Hepatic stellate cell (primary cell): ENCODE data around the gene DNTTIP2.
A peak's percentile ranks its signal among the peaks of the same experiment; 100 is the strongest.
"Not testable (repeated sequence)": the region's sequence is repeated elsewhere in the genome, so short reads cannot be mapped to it uniquely, and the experiment has no call there.

ENCODE experiments used
- DNase-seq: peaks from one replicate; pipeline ENCODE4 v3.0.0; 2011; ENCODE audit warnings: low spot score

Gene DNTTIP2

DNA sequence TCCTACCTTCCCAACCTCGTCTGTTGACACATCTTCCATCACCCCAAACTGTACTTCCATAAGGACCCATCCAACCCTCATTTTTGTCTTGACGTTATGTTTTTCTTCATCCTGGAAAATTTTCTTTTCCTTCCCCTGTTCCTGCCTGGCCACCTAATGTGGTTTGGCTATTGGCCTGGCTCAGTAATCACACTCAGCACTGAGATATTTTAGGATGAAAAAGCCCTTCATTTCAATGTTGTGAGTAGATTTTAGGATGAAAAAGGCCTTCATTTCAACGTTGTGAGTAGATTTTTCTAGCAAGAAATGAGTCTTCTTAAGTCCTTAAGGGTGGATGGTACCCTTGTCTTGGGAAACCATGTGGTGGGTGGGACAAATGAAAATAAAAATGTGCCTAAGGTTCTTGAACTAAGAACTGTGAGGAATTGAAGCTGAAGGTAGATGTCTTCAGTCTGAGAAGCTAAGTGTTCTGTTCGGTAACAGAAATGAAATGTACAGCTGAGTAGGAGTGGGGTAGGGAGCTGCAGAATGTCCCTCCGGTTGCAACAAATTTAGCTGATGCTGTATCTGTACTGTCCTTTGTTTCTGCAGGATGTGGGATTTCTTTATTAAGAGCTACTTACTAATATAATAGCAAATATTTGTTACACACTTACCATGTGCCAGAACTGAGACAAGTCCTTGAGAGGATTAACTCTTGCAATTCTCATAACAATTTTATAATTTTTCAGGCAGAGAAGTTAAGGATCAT lies 36.1 kb downstream of the DNTTIP2 start:
- DNase-seq, result peak; percentile 17

DNA sequence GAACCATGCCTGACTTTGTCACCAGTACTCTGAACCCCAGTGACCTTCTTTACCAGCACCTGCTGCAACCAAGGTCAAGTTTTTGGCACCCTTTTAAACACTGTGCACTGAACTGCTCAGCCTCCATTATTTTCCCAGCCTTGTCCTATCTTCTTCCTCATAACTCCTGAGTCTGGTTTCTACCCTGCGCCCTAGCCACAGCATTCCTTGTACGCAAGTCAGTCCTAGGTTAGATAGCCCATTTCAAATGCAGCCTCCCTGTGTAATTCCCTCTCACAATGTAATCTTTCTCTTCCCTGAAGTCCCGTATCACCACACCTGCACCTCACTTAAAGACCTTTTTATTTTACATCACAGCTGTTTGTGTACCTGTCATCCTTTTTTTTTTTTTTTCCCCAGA lies 37.2 kb downstream of the DNTTIP2 start:
- no peak for DNase-seq

DNA sequence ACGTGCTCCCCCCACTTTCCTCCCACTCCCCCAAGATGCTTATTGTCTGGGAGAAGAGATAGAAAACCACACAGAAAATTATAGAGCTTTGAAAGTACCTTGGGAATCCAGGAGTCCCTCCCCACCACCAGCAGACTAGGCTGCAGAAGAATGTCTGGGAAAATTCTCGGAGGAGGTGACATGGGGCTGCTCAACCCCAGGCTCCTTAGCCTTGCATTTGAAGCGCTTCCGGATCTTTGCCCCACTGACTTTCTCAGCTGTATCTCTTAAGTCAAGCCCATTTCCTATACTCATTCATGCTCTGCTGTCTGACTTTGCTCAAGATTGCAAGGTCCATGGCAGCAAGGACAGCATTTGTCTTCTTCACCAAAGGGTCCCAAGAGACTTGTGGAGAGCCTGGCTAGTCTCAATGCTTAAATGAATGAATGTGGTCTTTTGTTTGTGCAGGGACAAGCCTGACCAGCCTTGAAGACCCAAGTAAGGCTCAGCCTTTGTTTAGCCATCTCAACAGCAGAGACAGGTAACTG lies 38.0 kb downstream of the DNTTIP2 start:
- no peak for DNase-seq

DNA sequence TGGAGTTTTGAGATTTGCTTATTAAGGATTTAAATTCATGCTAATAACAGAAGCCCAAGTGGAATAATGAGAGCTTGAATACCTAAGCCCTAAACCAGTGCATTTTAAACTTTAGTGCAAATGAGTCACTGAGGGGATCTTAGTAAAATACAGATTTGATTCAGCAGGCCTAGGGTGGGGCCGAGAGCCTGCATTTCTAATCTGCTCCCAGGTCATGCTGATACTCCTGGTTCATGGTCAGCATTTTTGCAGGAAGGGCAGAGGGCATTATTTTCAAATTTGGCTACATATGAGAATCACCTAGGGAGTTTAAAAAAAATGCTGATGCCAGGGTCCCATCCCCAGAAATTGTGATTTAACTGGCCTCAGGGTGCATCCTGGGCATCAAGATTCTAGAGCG lies 39.3 kb downstream of the DNTTIP2 start:
- DNase-seq, result no peak

DNA sequence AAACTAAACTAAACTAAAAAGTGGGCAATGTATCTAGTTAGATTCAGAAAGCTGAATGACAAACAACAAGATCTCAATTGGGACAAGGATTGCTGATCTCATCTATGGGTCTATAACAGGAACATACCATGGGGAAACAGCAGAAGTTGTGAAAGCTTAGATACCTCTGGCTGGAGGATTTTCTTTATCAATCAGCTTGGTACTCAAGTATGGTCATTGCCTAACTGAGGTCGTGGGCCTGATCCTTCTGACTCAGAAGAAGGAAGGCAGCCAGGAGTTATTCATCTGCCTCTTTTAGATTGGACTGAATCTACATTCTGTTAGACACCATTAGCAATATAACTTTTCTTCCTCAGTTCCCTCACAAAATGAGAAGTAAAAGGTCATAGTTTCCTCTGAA lies 39.7 kb downstream of the DNTTIP2 start:
- DNase-seq, result peak; percentile 54

DNA sequence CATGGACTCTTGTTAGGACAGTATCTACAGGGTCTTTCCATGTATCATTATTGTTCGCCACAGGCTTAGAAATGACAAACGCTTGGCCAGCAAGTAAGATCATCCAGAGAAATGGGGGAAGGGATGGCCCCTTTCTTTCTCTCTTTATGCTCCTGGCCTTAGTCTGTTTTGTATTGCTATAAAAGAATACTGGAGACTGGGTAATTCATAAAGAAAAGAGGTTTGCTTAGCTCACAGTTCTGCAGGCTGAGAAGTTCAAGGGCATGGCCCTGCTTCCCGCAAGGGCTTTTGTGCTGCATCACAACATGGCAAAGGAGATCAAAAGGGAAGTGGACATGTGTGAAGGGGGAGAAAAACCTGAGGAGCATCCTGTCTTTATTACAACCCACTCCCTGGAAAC lies 41.0 kb downstream of the DNTTIP2 start:
- DNase-seq, result no peak

DNA sequence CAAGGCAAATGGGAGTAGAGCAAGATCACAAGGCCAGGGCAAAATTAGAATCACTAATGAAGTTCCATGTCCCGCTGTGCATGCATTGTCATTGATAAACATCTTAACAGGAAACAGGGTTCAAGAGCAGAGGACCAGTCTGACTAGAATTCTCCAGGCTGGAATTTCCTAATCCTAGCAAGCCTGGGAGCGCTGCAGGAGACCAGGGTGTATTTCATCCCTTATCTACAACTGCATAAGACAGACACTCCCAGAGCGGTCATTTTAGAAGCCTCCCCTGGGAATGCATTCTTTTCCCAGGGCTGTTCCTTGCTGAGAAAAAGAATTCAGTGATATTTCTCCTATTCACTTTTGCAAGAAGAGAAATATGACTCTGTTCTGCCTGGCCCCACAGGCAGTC lies 45.7 kb downstream of the DNTTIP2 start:
- DNase-seq, result not testable (repeated sequence)

DNA sequence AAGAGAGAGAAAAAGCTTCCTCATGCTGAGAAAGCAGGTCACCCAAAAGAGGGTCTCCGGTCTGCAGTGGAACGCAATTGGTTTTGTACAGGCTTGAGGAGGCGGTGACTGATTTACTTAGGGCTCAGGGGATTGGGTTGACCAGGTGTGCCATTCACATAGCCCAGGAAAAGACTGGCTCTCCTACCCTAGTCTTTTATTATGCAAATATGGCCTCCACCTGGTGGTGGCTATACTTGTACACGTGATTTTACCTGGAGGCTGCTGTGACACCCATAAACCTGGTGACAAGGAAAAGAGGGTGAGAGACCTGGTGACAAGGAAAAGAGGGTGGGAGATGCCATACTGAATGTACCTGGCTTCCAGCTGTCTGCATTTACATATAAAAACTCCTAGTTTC lies 49.9 kb downstream of the DNTTIP2 start:
- DNase-seq, result no peak

DNA sequence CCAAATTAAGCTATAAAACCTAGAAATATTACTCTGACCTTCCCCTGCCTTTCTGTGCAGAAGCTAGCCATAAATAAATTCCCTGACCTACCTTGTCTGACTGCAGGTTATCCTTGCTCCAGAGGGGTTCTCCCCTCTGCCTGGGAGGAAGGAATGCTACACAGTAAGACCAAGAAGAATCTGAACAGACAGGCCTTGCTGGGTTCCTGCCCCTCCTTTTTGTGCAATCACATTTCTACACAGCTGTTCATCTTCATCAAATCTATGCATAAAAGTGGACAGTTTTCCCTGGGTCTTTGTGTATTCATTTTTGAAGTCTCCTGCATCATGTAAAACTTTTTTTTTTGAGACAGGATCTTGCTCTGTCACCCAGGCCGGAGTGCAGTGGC lies 50.6 kb downstream of the DNTTIP2 start:
- no peak for DNase-seq

DNA sequence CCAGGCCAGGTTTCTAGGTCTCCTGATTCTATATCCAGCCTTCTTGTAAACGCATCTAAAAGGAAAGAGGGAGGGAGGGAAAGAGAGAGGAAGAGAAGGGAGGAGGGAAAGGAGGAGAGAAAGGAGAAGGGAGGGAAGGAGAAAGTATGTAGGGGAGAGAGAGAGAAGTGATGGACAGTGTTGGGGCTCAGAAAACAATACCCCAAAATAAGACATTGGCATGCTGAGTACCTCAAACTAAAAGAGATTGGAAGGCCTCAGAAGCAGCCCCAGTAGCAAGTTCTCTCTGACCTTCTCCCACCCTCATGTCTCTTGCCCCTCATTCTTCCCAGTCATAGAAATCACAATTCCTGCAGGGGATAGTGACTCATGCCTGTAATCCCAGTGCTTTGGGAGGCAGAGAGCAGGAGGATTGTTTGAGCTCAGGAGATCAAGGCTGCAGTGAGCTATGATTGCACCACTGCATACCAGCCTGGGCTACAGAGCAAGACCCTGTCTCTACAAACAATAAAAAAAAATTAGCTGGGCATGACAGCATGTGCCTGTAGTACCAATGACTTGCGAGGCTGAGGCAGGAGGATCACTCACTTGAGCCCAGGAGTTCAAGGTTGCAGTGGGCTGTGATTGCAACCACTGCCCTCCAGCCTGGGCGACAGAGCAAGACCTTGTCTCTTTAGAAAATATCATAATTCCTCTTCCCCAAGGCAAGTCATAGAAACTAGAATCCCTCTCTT lies 51.2 kb downstream of the DNTTIP2 start:
- DNase-seq, result no peak

DNA sequence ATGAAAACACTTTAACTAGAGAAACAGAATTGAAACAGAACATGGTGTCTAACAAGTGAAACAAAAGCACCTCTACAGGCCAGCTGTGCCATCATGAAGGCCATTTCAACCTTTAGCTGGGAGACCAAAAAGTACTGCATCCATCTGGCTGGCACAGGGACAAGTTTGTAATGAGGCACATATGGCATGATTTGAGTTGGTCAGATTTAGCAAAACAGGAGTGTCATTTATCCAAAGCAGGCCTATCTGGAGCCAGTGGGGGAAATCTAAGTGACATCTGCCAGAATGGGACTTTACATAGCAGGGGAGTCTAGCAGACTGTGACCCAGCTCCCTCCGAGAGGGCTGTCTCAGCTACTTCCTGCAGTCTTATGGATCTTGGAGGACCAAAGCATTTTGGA lies 51.9 kb downstream of the DNTTIP2 start:
- no peak for DNase-seq

DNA sequence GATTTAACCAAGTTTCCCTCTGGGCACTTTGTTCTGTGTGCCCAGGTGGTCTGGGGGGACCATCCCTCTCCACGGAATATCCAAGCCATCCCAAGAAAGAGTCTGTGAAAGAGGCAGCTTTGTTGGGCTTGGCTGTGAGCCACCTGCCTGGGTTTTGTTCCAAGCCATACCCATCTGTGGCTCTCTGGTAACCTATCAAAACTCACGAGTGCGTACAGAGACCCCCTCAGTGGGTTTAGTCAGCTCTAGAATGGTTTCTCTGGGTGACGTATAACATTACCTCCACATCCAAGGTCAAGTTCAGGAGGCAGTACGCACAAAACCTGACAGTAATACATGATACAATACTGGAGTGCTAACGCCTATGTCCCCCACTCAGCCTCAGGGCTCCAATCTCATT lies 54.2 kb downstream of the DNTTIP2 start:
- no peak for DNase-seq

DNA sequence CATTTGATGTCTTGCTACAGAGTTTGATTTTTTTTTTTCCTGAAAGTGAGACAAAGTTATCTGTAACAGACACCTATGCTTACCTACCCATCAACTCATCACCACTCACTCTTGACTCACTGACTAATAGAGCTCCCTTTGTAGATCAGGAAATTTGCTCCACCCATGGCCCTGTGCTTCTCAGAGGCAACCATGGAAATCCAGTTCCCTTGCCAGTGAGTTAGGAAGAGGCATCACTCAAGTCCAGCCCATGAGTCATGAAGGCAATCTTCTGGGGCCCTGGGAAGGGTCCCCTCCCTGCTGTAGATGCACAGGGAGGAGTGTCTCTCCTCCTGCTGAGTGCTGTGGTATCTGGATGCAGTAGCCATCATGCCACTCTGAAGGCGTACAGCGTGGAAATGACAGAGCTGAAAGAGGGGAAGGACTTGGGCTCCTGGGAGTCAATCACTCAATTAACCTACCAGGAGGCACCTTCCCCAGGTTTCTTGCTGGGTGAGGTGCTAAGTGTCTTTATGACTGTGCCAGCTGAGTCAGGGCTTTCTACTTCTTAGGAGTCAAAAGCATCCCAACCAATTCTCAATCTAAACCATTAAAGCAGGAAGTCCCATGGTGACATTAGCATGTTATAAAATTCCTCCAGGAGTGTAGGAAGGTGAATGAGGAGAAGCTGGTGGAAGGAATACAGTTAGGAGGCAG lies 56.1 kb downstream of the DNTTIP2 start:
- DNase-seq, result no peak

DNA sequence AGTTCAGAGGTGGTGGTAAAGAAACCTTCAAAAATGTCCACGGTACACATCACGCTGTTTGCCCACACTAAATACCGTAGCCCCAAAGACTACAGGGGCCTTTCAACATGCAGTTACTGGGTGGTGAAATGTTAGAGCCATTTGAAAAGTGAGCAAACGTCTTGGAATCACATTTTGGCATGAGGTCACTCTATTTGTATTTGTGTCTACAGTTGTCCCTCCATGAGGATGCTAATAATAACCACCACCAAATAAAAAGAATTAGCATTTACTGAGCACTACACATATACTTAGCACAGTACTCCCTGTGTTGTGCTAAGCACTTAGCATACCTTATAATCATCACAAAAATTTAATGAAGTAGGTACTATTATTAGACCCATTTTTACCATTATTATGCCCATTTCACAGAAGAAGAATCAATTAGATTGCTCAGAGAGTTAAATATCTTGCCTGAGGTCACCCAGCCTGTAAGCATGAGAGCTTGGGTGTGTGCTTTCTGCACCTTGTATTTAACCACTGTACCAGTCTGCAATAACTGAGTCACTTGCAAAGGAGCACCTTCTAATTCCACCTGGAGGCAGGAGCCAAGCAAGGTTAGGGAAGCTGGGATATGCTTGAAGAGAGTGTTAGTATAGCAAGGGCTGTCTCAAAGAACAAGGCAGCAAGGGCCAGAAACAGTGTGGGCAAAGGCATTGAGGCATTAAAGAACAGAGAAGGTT lies 57.4 kb downstream of the DNTTIP2 start:
- DNase-seq, result no peak

DNA sequence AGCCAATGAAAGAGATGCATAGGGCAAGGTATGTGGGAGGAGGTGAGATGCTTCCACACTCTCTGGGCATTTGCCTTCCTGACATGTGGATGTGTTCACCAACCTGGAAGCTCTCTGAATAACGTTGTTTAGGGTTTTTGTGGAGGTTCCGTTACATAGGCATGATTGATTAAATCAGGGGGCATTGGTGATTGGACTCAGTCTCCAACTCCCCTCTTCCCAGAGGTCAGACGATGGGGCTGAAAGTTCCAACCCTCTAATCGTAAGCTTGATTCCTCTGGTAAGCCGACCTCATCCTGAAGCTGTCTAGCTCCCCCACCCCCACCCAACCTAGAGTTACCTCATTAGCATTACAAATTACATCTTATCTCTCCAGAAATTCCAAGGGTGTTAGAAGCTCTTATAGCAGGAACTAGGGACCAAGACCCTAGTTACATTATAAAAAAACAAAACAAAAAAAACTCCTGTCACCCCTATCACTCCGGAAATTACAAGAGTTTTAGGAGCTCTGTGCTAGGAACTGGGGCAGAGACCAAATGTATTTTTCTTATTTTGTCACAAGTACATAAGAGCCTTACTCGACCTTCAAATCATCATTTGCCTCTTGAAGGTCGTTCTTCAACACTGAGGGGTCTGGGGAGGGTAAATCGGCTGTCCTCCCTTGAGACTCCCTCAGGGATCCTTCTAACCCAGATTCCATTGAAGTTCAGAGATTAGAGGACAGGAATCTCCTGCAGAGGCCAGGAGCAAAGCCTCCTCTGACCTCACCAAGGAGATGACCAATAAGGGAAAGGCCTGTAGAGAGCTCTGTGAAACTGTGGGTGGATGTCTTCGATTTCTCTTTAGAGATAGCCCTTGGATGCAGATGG lies 58.2 kb downstream of the DNTTIP2 start:
- DNase-seq, result no peak

DNA sequence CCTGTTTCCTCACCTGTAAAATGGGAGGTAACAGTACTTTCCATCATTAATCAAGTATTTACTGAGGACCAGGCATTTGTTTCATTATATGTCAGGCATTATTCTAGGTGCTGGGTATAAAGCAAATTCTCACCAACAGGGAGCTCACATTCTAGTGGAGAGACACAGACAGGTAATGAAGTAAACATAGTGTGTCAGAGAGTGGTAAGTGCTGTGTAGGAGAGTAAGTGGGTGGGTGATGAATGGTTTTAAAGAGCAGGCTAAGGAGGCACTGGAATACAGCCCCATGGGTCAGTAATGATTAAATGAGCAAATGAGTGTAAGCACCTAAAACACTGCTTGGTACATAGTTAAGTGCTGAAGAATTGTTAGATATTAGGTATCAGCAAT lies 60.4 kb downstream of the DNTTIP2 start:
- no peak for DNase-seq

DNA sequence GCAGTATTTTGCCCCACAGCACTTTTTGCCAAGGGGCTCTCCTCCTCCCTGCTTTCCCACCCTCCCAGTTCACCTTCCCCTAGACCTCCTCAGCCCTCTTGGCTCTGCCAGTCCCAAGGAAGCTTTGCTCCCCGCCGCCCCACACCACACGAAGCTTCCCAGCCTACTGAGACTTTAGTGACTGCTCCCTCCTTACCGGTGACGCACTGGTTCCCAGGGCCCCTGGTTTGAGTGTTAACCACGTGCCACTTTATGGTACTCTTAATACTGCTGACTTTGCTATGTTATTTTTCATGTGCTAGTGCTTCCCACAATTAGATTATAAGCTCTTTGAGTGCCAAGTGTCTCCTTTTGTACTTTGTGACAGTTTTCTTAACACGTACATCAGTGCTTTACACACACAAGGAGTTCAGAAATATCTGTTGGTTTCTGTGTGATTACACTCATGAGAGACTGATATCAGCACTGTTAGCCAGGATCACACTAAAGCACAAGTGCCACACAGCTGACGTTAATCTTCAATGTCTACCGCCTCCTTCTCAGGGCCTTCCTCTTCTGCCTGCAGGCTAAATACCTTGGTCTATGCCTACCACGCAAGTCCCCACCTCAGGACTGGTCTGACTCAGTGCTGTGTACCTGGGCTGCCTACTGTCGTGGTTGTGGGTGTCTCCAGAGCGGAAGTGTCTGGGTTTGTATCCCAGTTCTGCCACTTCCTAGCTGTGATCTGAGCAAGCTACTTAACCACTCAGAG lies 61.0 kb downstream of the DNTTIP2 start:
- DNase-seq, result no peak

DNA sequence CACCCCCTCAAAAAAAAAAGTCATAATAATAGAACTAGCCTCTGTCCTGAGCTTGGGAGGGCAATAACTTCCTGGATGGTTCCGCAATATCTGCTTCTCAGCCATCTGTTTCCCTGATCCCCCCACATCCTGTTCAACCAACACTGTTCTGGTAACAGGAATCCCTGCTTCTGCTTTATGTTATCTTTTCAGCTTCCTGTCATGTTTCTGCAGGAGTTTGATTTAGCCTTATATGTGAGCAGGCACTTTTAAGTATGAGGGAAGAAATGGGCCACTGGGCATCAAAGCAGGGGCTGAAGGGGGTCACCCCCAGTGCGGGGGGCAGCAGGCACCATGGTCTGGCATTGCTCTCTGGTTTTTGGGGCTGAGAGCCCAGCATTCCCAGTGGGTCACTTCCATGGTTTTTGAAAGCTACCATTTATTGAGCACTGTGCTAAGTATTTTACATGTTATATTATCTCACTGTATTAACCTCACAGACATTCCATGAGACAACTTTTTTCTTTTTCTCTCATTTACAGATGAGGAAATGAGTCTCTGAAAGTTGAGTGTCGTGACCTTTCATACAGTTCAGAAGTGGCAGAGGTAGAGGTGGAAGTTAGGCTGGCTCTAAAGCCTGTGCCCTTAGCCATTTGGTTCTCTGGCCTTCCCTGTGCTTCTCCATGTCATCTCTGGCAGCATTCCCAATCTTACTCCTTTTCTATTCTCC lies 61.9 kb downstream of the DNTTIP2 start:
- DNase-seq, result peak; percentile 77
